Fibroblast of lung (primary cell): ENCODE measurements around the gene BPTF.

Source experiments
- CTCF ChIP-seq, 2 donors: IDR thresholded peaks in 1 of 2; conservative IDR thresholded peaks in 1 of 2; 1 replicate in 1 of 2; 2 replicates in 1 of 2; pipeline ENCODE4 v1.5.1; 2011 to 2012; ENCODE audit warnings: low read length in 2 of 2, control low read depth in 1 of 2, inconsistent platforms in 1 of 2, low read depth in 1 of 2, mild to moderate bottlenecking in 1 of 2
- EZH2 ChIP-seq: IDR thresholded peaks from 2 replicates; pipeline ENCODE4 v1.5.1; 2012; ENCODE audit warnings: low read length, control low read depth, mild to moderate bottlenecking; ENCODE audit errors: missing control alignments

DNA sequence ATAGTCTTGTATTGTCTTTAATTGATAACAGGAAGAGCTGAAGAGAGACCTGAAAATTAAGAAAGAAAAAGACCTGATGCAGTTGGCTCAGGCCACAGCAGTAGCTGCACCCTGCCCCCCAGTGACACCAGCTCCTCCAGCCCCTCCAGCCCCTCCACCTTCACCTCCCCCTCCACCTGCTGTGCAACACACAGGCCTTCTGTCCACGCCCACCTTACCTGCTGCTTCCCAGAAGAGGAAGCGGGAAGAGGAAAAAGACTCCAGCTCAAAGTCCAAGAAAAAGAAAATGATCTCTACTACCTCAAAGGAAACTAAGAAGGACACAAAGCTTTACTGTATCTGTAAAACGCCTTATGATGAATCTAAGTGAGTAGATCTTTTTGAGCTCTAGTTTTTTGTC is 134.2 kb downstream of the BPTF start:
- TF ChIP-seq CTCF (conservative IDR thresholded peaks at IDR 0.05 in 1 of 2, IDR thresholded peaks at IDR 0.05 in 1 of 2; ENCODE audit: low read depth in 1 of 2, low read length in 2 of 2) (no peak), EZH2 (no peak)
